Panc1 (cell line): ENCODE data around the gene ORMDL2. TPM values are rescaled to one million over a fixed set of nuclear protein-coding genes. Genes with fewer than 3 reads are reported as not detected.

ENCODE experiments used
- ATAC-seq: fragments of 200-7000 bp; cut with Tn5 transposase; 2 replicates; pipeline ENCODE4 v1.9.1; 2020; ENCODE audit warnings: mild to moderate bottlenecking, moderate library complexity
- BruUV-seq: library from RNA; stranded (reverse); fragments of 400-500 nt; replicated peaks from 2 replicates; lab custom pipeline; 2021; lab: Mats Ljungman, UMichigan
- CTCF ChIA-PET: fragments of 300-600 bp; sonication (Branson Sonifier 250); formaldehyde crosslinking; loops from one replicate; lab custom pipeline; 2022; ENCODE audit warnings: antibody characterized with exemption; lab: Charles Lee
- POLR2A ChIA-PET: fragments of 300-600 bp; sonication (Branson Sonifier 250); formaldehyde crosslinking; loops from one replicate; lab custom pipeline; 2022; ENCODE audit warnings: antibody characterized with exemption; lab: Charles Lee
- DNase-seq: peaks from one replicate; pipeline ENCODE4 v3.0.0-alpha.2; 2010; ENCODE audit warnings: low read depth, low spot score
- H3K27ac ChIP-seq: 2 replicates; pipeline ENCODE4 v1.5.1; 2011; ENCODE audit warnings: mild to moderate bottlenecking, low read length, inconsistent platforms
- H3K27me3 ChIP-seq: fragments of 200-500 bp; sonication (Bioruptor generic); 2 replicates; pipeline ENCODE4 v1.6.0; 2014; ENCODE audit warnings: low read length, inconsistent platforms; ENCODE audit not compliant: control insufficient read depth, insufficient read depth
- H3K36me3 ChIP-seq: fragments of 200-500 bp; sonication (Bioruptor generic); 2 replicates; pipeline ENCODE4 v1.5.1; 2014; ENCODE audit warnings: inconsistent platforms, mild to moderate bottlenecking, low read length, moderate library complexity; ENCODE audit not compliant: control insufficient read depth, insufficient read depth
- H3K4me1 ChIP-seq: 2 replicates; pipeline ENCODE4 v1.5.1; 2011; ENCODE audit warnings: inconsistent platforms, mild to moderate bottlenecking, low read length, moderate library complexity; ENCODE audit not compliant: control insufficient read depth, insufficient read depth
- H3K4me3 ChIP-seq, 2 experiments: 2 replicates each; pipeline ENCODE4 v1.5.1; 2011 to 2012; ENCODE audit warnings: low read depth in 2 of 2, low read length in 2 of 2, mild to moderate bottlenecking in 2 of 2, inconsistent platforms in 1 of 2, moderate library complexity in 1 of 2
- H3K9me3 ChIP-seq: fragments of 200-500 bp; sonication (Bioruptor generic); 2 replicates; pipeline ENCODE4 v1.5.1; 2014; ENCODE audit warnings: low read depth, mild to moderate bottlenecking, inconsistent platforms, low read length, moderate library complexity; ENCODE audit not compliant: control insufficient read depth, insufficient read depth
- CTCF ChIP-seq: fragments of 450-650 bp; IDR thresholded peaks from 2 replicates; pipeline ENCODE4 v1.5.1; 2017; ENCODE audit warnings: mild to moderate bottlenecking
- POLR2AphosphoS5 ChIP-seq: IDR thresholded peaks from 2 replicates; pipeline ENCODE4 v1.6.1; 2012; ENCODE audit warnings: mild to moderate bottlenecking, low read depth, low read length, moderate library complexity
- REST ChIP-seq, 2 experiments: IDR thresholded peaks; 2 replicates each; pipeline ENCODE4 v1.6.1; 2011 to 2012; ENCODE audit warnings: low read depth in 2 of 2, control low read depth in 1 of 2, low read length in 1 of 2, mild to moderate bottlenecking in 1 of 2, moderate library complexity in 1 of 2; ENCODE audit not compliant: insufficient read depth in 1 of 2
- SIN3A ChIP-seq: IDR thresholded peaks from 2 replicates; pipeline ENCODE4 v1.6.1; 2012; ENCODE audit warnings: low read depth, mild to moderate bottlenecking, low read length, moderate library complexity, borderline replicate concordance; ENCODE audit not compliant: insufficient read depth
- TCF7L2 ChIP-seq: IDR thresholded peaks from 2 replicates; pipeline ENCODE4 v1.6.1; 2011; ENCODE audit warnings: mild to moderate bottlenecking, low read depth, low read length, inconsistent platforms
- in situ Hi-C: cut with HindIII; loops from 2 replicates; pipeline ENCODE4 v1.10.0; 2016; ENCODE audit warnings: low sequenced_read_pairs, low pct_unique_long_range_greater_than_20kb
- intact Hi-C: fragments of 100-400 bp; cut with micrococcal nuclease; formaldehyde crosslinking; loops from one replicate; pipeline ENCODE4 v1.10.0; 2022; ENCODE audit not compliant: unreplicated experiment
- total RNA-seq: library from RNA; stranded (reverse); gene quantifications from one replicate; pipeline ENCODE4 v1.2.1, GENCODE V29; 2021; ENCODE audit not compliant: unreplicated experiment

ORMDL2 gene
- total RNA-seq, 1 experiment from 2014 or later = 59.6 TPM

GRCh38 chr12:55780685-55781084 is 37.2 kb upstream of the ORMDL2 start:
- DNase-seq = no peak
- H3K27me3 ChIP-seq = no peaks in the 10 kb centered on the region
- H3K4me1 ChIP-seq = no peaks in the 10 kb centered on the region
- intact Hi-C loops (no loop called here), in situ Hi-C loops (no loop called here)
- H3K4me3 ChIP-seq = no peak overlapping the region
- no peak overlapping the region for H3K27ac ChIP-seq
- ATAC-seq = no peak
- peaks cover 33% of the 10 kb centered on the region for H3K36me3 ChIP-seq
- no peak for TF ChIP-seq POLR2AphosphoS5
- no peak for TF ChIP-seq TCF7L2
- no peak for TF ChIP-seq REST (IDR thresholded peaks at IDR 0.05; ENCODE audit: insufficient read depth in 1 of 2, low read depth in 2 of 2, low read length in 1 of 2)
- no peak for TF ChIP-seq CTCF
- no peak for TF ChIP-seq SIN3A
- no TSS peak for BruUV-seq
- no peaks in the 10 kb centered on the region for H3K9me3 ChIP-seq
- ChIA-PET CTCF (no interaction called here), POLR2A (no interaction called here)

GRCh38 chr12:55788546-55788945 is 29.3 kb upstream of the ORMDL2 start:
- Histone ChIP-seq H3K4me3 (no peak overlapping the region), H3K4me1 (no peaks in the 10 kb centered on the region), H3K27me3 (no peaks in the 10 kb centered on the region), H3K9me3 (no peaks in the 10 kb centered on the region), H3K27ac (no peak overlapping the region), H3K36me3 (peaks cover 33% of the 10 kb centered on the region)
- no TSS peak for BruUV-seq
- intact Hi-C loops = no loop called here
- POLR2A ChIA-PET = no interaction called here
- CTCF ChIA-PET = no interaction called here
- ATAC-seq = no peak
- in situ Hi-C loops = no loop called here
- DNase-seq = no peak
- no peak for TF ChIP-seq TCF7L2
- no peak for TF ChIP-seq REST (IDR thresholded peaks at IDR 0.05; ENCODE audit: insufficient read depth in 1 of 2, low read depth in 2 of 2, low read length in 1 of 2)
- TF ChIP-seq CTCF = no peak
- TF ChIP-seq POLR2AphosphoS5 = no peak
- no peak for TF ChIP-seq SIN3A
